Gastrocnemius medialis (tissue), 4 donors: Measurements from ENCODE around the gene LIN7A. TPM values are rescaled to one million over a fixed set of nuclear protein-coding genes. Genes with fewer than 3 reads are reported as not detected.

Experiments used
- ATAC-seq, 2 donors: fragments of 150-250 bp; one replicate each; pipeline ENCODE4 v1.9.1; 2016
- DNase-seq, 2 donors: peaks; one replicate each; pipeline ENCODE4 v3.0.0-alpha.2; 2019
- H3K27ac ChIP-seq, 4 donors: fragments of 200-600 bp; sonication (generic); 1 replicate in 1 of 4; 2 replicates in 3 of 4; pipeline ENCODE4 v1.5.1; 2016 to 2018; ENCODE audit warnings: mild to moderate bottlenecking in 2 of 4, moderate library complexity in 1 of 4
- H3K27me3 ChIP-seq, 3 donors: fragments of 200-600 bp; sonication (generic) in 2 of 3; 1 replicate in 1 of 3; 2 replicates in 2 of 3; pipeline versions ENCODE4 v1.5.1 to v1.6.0; 2016 to 2019; ENCODE audit warnings: mild to moderate bottlenecking in 1 of 3, moderate library complexity in 1 of 3
- H3K36me3 ChIP-seq, 2 donors: fragments of 200-600 bp; sonication (generic) in 1 of 2; one replicate each; pipeline ENCODE4 v1.5.1; 2017 to 2018
- H3K4me1 ChIP-seq, 2 donors: fragments of 200-600 bp; sonication (generic) in 1 of 2; one replicate each; pipeline ENCODE4 v1.5.1; 2016 to 2017; ENCODE audit warnings: mild to moderate bottlenecking in 2 of 2
- H3K4me3 ChIP-seq, 4 donors: fragments of 200-600 bp; sonication (generic) in 3 of 4; 1 replicate in 1 of 4; 2 replicates in 3 of 4; pipeline ENCODE4 v1.5.1; 2016 to 2019; ENCODE audit warnings: mild to moderate bottlenecking in 2 of 4
- H3K9me3 ChIP-seq, 3 donors: fragments of 200-600 bp; sonication (generic) in 2 of 3; 1 replicate in 1 of 3; 2 replicates in 2 of 3; pipeline ENCODE4 v1.5.1; 2016 to 2019
- CTCF ChIP-seq, 5 experiments: fragments of 450-650 bp in 3 of 5; fragments of 200-600 bp in 2 of 5; sonication (generic) in 2 of 5; IDR thresholded peaks in 4 of 5; conservative IDR thresholded peaks in 1 of 5; 1 replicate in 4 of 5; 2 replicates in 1 of 5; pipeline ENCODE4 v1.5.1; 2016 to 2019; ENCODE audit warnings: antibody characterized with exemption in 5 of 5, mild to moderate bottlenecking in 3 of 5, moderate library complexity in 3 of 5
- POLR2A ChIP-seq, 2 donors: fragments of 450-650 bp; IDR thresholded peaks; one replicate each; pipeline ENCODE4 v1.6.1; 2017; ENCODE audit warnings: antibody characterized with exemption in 2 of 2, mild to moderate bottlenecking in 2 of 2, moderate library complexity in 2 of 2
- in situ Hi-C, 4 donors: fragments of 200-750 bp; cut with MboI; loops; one replicate each; pipeline versions ENCODE4 v1.15.0 to v1.8.0; 2017; ENCODE audit warnings: low sequenced_read_pairs in 4 of 4
- intact Hi-C: fragments of 100-400 bp; cut with DNase I; formaldehyde crosslinking; loops from one replicate; pipeline ENCODE4 v1.15.1; 2023; ENCODE audit warnings: low total_unique reads
- total RNA-seq, 4 donors: library from RNA; depleted of rRNA; stranded (reverse); fragments of >200 nt; gene quantifications; one replicate each; pipeline versions ENCODE4 v1.1.0 to v1.2.3, GENCODE V29; 2016

The LIN7A gene
- total RNA-seq, 4 donors from 2014 or later, result 1.4 to 4.8 (median 2.8) TPM

DNA sequence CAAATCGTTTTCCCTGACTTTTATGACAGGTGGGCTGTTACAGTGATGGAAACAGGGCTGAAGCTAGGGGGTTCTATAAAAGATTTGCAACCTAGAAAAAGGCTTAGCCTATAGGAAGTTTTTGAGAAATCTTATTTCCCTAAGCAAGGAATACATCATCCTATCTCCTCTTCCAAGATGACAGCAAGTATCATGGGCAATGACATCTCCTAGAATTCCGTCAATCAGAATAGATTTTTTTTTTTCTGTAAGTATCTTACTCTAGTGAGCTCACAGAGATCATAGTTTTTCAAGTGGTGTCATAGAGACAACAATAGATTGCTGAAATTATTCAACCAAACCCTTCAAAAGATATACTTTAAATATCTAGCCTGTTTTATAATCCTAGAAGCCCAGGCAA, 112.2 kb downstream of the LIN7A start:
- H3K27ac ChIP-seq, result no peak overlapping the region
- H3K4me1 ChIP-seq, result no peaks in the 10 kb centered on the region
- DNase-seq (no peak), ATAC-seq (no peak)
- TF ChIP-seq CTCF (IDR thresholded peaks at IDR 0.05 in 4 of 5, conservative IDR thresholded peaks at IDR 0.05 in 1 of 5), result no peak
- no peak for TF ChIP-seq POLR2A (IDR thresholded peaks at IDR 0.05)
- H3K27me3 ChIP-seq, result no peaks in the 10 kb centered on the region
- no peaks in the 10 kb centered on the region for H3K36me3 ChIP-seq
- no peaks in the 10 kb centered on the region for H3K9me3 ChIP-seq
- in situ Hi-C loops (no loop called here), intact Hi-C loops (no loop called here)
- no peak overlapping the region for H3K4me3 ChIP-seq

GRCh38 chr12:80823393-80823792, 114.3 kb downstream of the LIN7A start:
- H3K4me3 ChIP-seq, result no peak overlapping the region
- intact Hi-C loops, result no loop called here
- DNase-seq, result no peak
- no peak overlapping the region for H3K27ac ChIP-seq
- no peaks in the 10 kb centered on the region for H3K27me3 ChIP-seq
- ATAC-seq, result no peak
- H3K36me3 ChIP-seq, result no peaks in the 10 kb centered on the region
- in situ Hi-C loops, result no loop called here
- H3K9me3 ChIP-seq, result no peaks in the 10 kb centered on the region
- H3K4me1 ChIP-seq, result no peaks in the 10 kb centered on the region
- TF ChIP-seq POLR2A (IDR thresholded peaks at IDR 0.05), result no peak
- TF ChIP-seq CTCF (IDR thresholded peaks at IDR 0.05 in 4 of 5, conservative IDR thresholded peaks at IDR 0.05 in 1 of 5), result no peak

GRCh38 chr12:80821513-80822000, 116.2 kb downstream of the LIN7A start:
- Histone ChIP-seq H3K4me1 (no peaks in the 10 kb centered on the region), H3K9me3 (no peaks in the 10 kb centered on the region), H3K27me3 (no peaks in the 10 kb centered on the region), H3K27ac (no peak overlapping the region), H3K36me3 (no peaks in the 10 kb centered on the region), H3K4me3 (no peak overlapping the region)
- ATAC-seq, result no peak
- intact Hi-C loops, result no loop called here
- in situ Hi-C loops, result no loop called here
- DNase-seq, result no peak
- TF ChIP-seq POLR2A (IDR thresholded peaks at IDR 0.05) (no peak), CTCF (IDR thresholded peaks at IDR 0.05 in 4 of 5, conservative IDR thresholded peaks at IDR 0.05 in 1 of 5) (no peak)

DNA sequence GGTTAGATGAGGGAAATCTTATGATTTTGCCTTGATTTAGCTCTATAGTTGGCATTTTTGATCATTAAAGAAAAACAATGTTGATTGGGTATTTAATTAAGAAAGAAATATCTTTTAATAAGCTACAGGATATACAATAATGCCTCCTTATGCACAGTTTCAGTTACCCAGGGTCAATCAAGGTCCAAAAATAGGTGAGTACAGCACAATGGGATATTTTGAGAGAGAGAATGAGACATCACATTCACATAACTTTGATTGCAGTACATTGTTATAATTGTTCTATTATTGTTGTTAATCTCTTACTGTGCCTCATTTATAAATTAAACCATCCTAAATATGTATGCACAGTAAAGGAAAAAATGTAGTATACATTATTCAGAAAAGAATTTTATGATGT, 118.9 kb downstream of the LIN7A start:
- Histone ChIP-seq H3K4me3 (no peak overlapping the region), H3K4me1 (no peaks in the 10 kb centered on the region), H3K27me3 (no peaks in the 10 kb centered on the region), H3K36me3 (no peaks in the 10 kb centered on the region), H3K27ac (no peak overlapping the region), H3K9me3 (no peaks in the 10 kb centered on the region)
- intact Hi-C loops, result no loop called here
- in situ Hi-C loops, result no loop called here
- ATAC-seq (no peak), DNase-seq (no peak)
- TF ChIP-seq POLR2A (IDR thresholded peaks at IDR 0.05) (no peak), CTCF (IDR thresholded peaks at IDR 0.05 in 4 of 5, conservative IDR thresholded peaks at IDR 0.05 in 1 of 5) (no peak)

DNA sequence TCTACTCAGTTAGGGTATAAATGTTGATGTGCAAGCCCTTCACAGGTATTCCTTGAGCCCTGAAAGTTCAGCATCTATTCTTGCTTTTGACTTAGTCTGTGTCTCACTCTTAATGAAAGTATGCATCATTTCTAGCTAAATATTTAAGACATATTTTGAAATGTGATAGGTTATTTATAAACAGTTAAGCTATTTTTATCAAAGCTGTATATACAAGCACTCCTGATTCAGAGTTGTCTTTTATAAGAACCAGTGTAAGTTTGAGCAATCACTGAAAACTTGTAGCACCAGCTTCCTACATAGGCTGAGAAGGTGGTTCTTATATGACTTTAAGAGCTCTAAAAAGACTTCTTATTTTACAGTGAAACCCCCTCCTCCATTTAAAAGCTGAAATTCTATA, 122.4 kb downstream of the LIN7A start:
- H3K27me3 ChIP-seq, result no peaks in the 10 kb centered on the region
- no peaks in the 10 kb centered on the region for H3K9me3 ChIP-seq
- no peak for TF ChIP-seq CTCF (IDR thresholded peaks at IDR 0.05 in 4 of 5, conservative IDR thresholded peaks at IDR 0.05 in 1 of 5)
- TF ChIP-seq POLR2A (IDR thresholded peaks at IDR 0.05), result no peak
- no peak for DNase-seq
- no peak overlapping the region for H3K27ac ChIP-seq
- intact Hi-C loops, result no loop called here
- in situ Hi-C loops, result no loop called here
- H3K4me1 ChIP-seq, result no peaks in the 10 kb centered on the region
- ATAC-seq, result no peak
- no peaks in the 10 kb centered on the region for H3K36me3 ChIP-seq
- H3K4me3 ChIP-seq, result no peak overlapping the region
